Endothelial cell of umbilical vein (primary cell): ENCODE measurements around the gene LTBP1.

Source experiments
- EZH2 ChIP-seq: IDR thresholded peaks from 2 replicates; pipeline ENCODE4 v1.6.1; 2012; ENCODE audit warnings: borderline replicate concordance, low read depth, mild to moderate bottlenecking, moderate library complexity, low read length, inconsistent platforms; ENCODE audit not compliant: severe bottlenecking
- FOS ChIP-seq: IDR thresholded peaks from 2 replicates; pipeline ENCODE4 v1.6.1; 2011; ENCODE audit warnings: mild to moderate bottlenecking, low read length, moderate library complexity, borderline replicate concordance; ENCODE audit not compliant: insufficient read depth
- MYC ChIP-seq: IDR thresholded peaks from one replicate; pipeline ENCODE4 v1.6.1; 2011; ENCODE audit warnings: mild to moderate bottlenecking, low read depth, low read length
- POLR2A ChIP-seq: IDR thresholded peaks from 2 replicates; pipeline ENCODE4 v1.6.1; 2012; ENCODE audit warnings: low read depth, mild to moderate bottlenecking, control low read depth, low read length
- POLR2AphosphoS5 ChIP-seq: IDR thresholded peaks from 2 replicates; pipeline ENCODE4 v1.6.1; 2012; ENCODE audit warnings: low read depth, mild to moderate bottlenecking, control low read depth, low read length, moderate library complexity; ENCODE audit not compliant: insufficient read depth
- TF ChIP-seq, protein P1 (sequence below), 2 donors: IDR thresholded peaks; 1 replicate in 1 of 2; 2 replicates in 1 of 2; pipeline ENCODE4 v1.5.1; 2011; ENCODE audit warnings: low read length in 2 of 2, mild to moderate bottlenecking in 2 of 2, moderate library complexity in 2 of 2, control low read depth in 1 of 2, inconsistent platforms in 1 of 2, low read depth in 1 of 2; ENCODE audit not compliant: insufficient read depth in 1 of 2; ENCODE audit errors: extremely low read depth in 1 of 2
- TF ChIP-seq, protein P2 (sequence below): IDR thresholded peaks from 2 replicates; pipeline ENCODE4 v1.6.1; 2011; ENCODE audit not compliant: insufficient read depth, insufficient read length

DNA sequence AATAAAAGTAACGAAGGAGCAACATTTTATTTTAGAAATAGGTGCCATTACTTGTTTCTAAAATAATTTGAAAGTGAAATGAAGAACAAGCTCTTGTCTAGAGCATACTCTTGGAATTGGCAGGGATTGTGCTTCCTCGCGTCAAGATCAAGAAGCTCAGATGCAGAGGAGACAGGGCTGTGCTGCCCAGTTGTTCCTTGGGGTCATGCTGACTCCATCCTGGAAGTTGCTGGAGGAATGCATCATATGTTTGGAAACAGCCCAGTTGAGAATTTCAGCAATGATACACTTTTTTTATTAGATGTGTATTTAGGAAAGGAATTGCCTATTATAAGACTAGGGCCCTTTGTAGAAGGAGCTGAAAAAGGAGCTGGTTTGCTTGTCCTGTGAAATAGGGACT lies 17.2 kb downstream of the LTBP1 start:
- TF ChIP-seq, protein P1, sequence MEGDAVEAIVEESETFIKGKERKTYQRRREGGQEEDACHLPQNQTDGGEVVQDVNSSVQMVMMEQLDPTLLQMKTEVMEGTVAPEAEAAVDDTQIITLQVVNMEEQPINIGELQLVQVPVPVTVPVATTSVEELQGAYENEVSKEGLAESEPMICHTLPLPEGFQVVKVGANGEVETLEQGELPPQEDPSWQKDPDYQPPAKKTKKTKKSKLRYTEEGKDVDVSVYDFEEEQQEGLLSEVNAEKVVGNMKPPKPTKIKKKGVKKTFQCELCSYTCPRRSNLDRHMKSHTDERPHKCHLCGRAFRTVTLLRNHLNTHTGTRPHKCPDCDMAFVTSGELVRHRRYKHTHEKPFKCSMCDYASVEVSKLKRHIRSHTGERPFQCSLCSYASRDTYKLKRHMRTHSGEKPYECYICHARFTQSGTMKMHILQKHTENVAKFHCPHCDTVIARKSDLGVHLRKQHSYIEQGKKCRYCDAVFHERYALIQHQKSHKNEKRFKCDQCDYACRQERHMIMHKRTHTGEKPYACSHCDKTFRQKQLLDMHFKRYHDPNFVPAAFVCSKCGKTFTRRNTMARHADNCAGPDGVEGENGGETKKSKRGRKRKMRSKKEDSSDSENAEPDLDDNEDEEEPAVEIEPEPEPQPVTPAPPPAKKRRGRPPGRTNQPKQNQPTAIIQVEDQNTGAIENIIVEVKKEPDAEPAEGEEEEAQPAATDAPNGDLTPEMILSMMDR (IDR thresholded peaks at IDR 0.05; ENCODE audit: extremely low read depth in 1 of 2, insufficient read depth in 1 of 2, low read depth in 1 of 2, low read length in 2 of 2), result no peak
- TF ChIP-seq POLR2AphosphoS5 (no peak), FOS (no peak), EZH2 (no peak), POLR2A (no peak), MYC (no peak)
- TF ChIP-seq, protein P2, sequence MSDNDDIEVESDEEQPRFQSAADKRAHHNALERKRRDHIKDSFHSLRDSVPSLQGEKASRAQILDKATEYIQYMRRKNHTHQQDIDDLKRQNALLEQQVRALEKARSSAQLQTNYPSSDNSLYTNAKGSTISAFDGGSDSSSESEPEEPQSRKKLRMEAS, result no peak
